NCI-H345 (cell line): Measurements from ENCODE around the gene HOXC9.

Source experiments
- DNase-seq: peaks from one replicate; lab custom pipeline; 2025; lab: John Stamatoyannopoulos, UW

HOXC9 gene

GRCh38 chr12:54015018-54015931 is 15.3 kb downstream of the HOXC9 start:
- no peak for DNase-seq

- DNase-seq = no peak
Observed at GRCh38 chr12:54016051-54016450, 16.1 kb downstream of the HOXC9 start.

- DNase-seq = no peak
Observed at GRCh38 chr12:54016478-54016964, 16.6 kb downstream of the HOXC9 start.

GRCh38 chr12:54017027-54017788 is 17.2 kb downstream of the HOXC9 start:
- peak; percentile 45 for DNase-seq

GRCh38 chr12:54017878-54018467 is 18.0 kb downstream of the HOXC9 start:
- DNase-seq = peak; percentile 82

- DNase-seq = no peak
Observed at GRCh38 chr12:54018468-54018984, 18.6 kb downstream of the HOXC9 start.

- DNase-seq = no peak
Observed at GRCh38 chr12:54019091-54019811, 19.3 kb downstream of the HOXC9 start.

- no peak for DNase-seq
Observed at GRCh38 chr12:54019924-54020590, 20.1 kb downstream of the HOXC9 start.

GRCh38 chr12:54020591-54021405 is 20.8 kb downstream of the HOXC9 start:
- no peak for DNase-seq

- no peak for DNase-seq
Observed at GRCh38 chr12:54021432-54022013, 21.6 kb downstream of the HOXC9 start.

- DNase-seq = no peak
Observed at GRCh38 chr12:54022960-54023884, 23.3 kb downstream of the HOXC9 start.

- no peak for DNase-seq
Observed at GRCh38 chr12:54024127-54024526, 24.2 kb downstream of the HOXC9 start.

- DNase-seq = no peak
Observed at GRCh38 chr12:54024581-54025305, 24.8 kb downstream of the HOXC9 start.

- no peak for DNase-seq
Observed at GRCh38 chr12:54025499-54026405, 25.8 kb downstream of the HOXC9 start.

- DNase-seq = no peak
Observed at GRCh38 chr12:54026640-54027441, 26.9 kb downstream of the HOXC9 start.

- no peak for DNase-seq
Observed at GRCh38 chr12:54027442-54027786, 27.5 kb downstream of the HOXC9 start.
